HEK293T (cell line): ENCODE data around the gene GNAI1.

Source experiments
- CTCF ChIA-PET: fragments of 350-600 bp; formaldehyde crosslinking; extraction: SDS; loops from one replicate; lab custom pipeline; 2021; ENCODE audit warnings: antibody characterized with exemption, inconsistent platforms; lab: Yijun Ruan, JAX
- POLR2A ChIA-PET: fragments of 350-600 bp; formaldehyde crosslinking; extraction: SDS; loops from one replicate; lab custom pipeline; 2020; ENCODE audit warnings: antibody characterized with exemption, inconsistent platforms; lab: Yijun Ruan, JAX
- DNase-seq: peaks from one replicate; pipeline ENCODE4 v3.0.0; 2012; ENCODE audit warnings: mixed read lengths; ENCODE audit errors: extremely low spot score
- ARNT ChIP-seq: fragments of 450-650 bp; IDR thresholded peaks from 2 replicates; pipeline ENCODE4 v1.6.1; 2017; ENCODE audit warnings: mild to moderate bottlenecking
- BHLHE40 ChIP-seq: fragments of 450-650 bp; IDR thresholded peaks from 2 replicates; pipeline ENCODE4 v1.6.1; 2016; ENCODE audit warnings: mild to moderate bottlenecking, moderate library complexity, borderline replicate concordance
- CTBP1 ChIP-seq: fragments of 450-650 bp; IDR thresholded peaks from 2 replicates; pipeline ENCODE4 v1.6.1; 2016; ENCODE audit warnings: borderline replicate concordance
- ELF4 ChIP-seq: fragments of 450-650 bp; IDR thresholded peaks from 2 replicates; pipeline ENCODE4 v1.6.1; 2017; ENCODE audit warnings: antibody characterized with exemption
- FOXA1 ChIP-seq: fragments of 450-650 bp; IDR thresholded peaks from 2 replicates; pipeline ENCODE4 v1.6.1; 2016; ENCODE audit warnings: mild to moderate bottlenecking
- FOXK2 ChIP-seq: fragments of 450-650 bp; IDR thresholded peaks from 2 replicates; pipeline ENCODE4 v1.6.1; 2016; ENCODE audit warnings: mild to moderate bottlenecking
- FOXM1 ChIP-seq: fragments of 450-650 bp; IDR thresholded peaks from 2 replicates; pipeline ENCODE4 v1.6.1; 2017; ENCODE audit warnings: mild to moderate bottlenecking, borderline replicate concordance
- HDGF ChIP-seq: fragments of 450-650 bp; IDR thresholded peaks from 2 replicates; pipeline ENCODE4 v1.6.1; 2017; ENCODE audit warnings: antibody characterized with exemption, borderline replicate concordance
- L3MBTL2 ChIP-seq: fragments of 450-650 bp; conservative IDR thresholded peaks from 2 replicates; pipeline ENCODE4 v1.6.1; 2016; ENCODE audit warnings: mild to moderate bottlenecking
- LEF1 ChIP-seq: fragments of 450-650 bp; IDR thresholded peaks from 2 replicates; pipeline ENCODE4 v1.6.1; 2017; ENCODE audit warnings: mild to moderate bottlenecking, borderline replicate concordance
- NFRKB ChIP-seq: fragments of 450-650 bp; IDR thresholded peaks from 2 replicates; pipeline ENCODE4 v1.6.1; 2016; ENCODE audit warnings: mild to moderate bottlenecking, moderate library complexity
- PKNOX1 ChIP-seq: fragments of 450-650 bp; IDR thresholded peaks from 2 replicates; pipeline ENCODE4 v1.6.1; 2016
- SP1 ChIP-seq: fragments of 450-650 bp; IDR thresholded peaks from 2 replicates; pipeline ENCODE4 v1.6.1; 2017
- SUZ12 ChIP-seq: fragments of 450-650 bp; IDR thresholded peaks from 2 replicates; pipeline ENCODE4 v1.6.1; 2016; ENCODE audit warnings: mild to moderate bottlenecking
- TARDBP ChIP-seq: fragments of 450-650 bp; IDR thresholded peaks from 2 replicates; pipeline ENCODE4 v1.6.1; 2016
- ZNF384 ChIP-seq: fragments of 450-650 bp; IDR thresholded peaks from 2 replicates; pipeline ENCODE4 v1.6.1; 2016

The GNAI1 gene

GRCh38 chr7:80187727-80188126, 53.1 kb downstream of the GNAI1 start:
- no peak for DNase-seq
- TF ChIP-seq FOXM1 (no peak), FOXA1 (no peak), TARDBP (no peak), ZNF384 (no peak), HDGF (no peak), ARNT (no peak), LEF1 (no peak), CTBP1 (no peak), L3MBTL2 (no peak), ELF4 (no peak), SUZ12 (no peak), BHLHE40 (no peak), NFRKB (no peak), SP1 (no peak), PKNOX1 (no peak), FOXK2 (no peak)
- ChIA-PET POLR2A (no interaction called here), CTCF (no interaction called here)

- ChIA-PET CTCF (no interaction called here), POLR2A (no interaction called here)
- TF ChIP-seq FOXK2 (no peak), HDGF (no peak), ELF4 (no peak), FOXA1 (no peak)
Observed at GRCh38 chr7:80189638-80190037, 55.0 kb downstream of the GNAI1 start.

GRCh38 chr7:80197627-80198026, 63.0 kb downstream of the GNAI1 start:
- ChIA-PET POLR2A (interaction anchor here (1.8 kb wide), 1 partner anchor 63 kb away, joined by 4 read pairs; the partner anchor contains the start of gene GNAI1), CTCF (no interaction called here)
- TF ChIP-seq TARDBP (no peak), NFRKB (no peak), L3MBTL2 (no peak), FOXK2 (no peak), CTBP1 (no peak)
- no peak for DNase-seq

More at GRCh38 chr7:80189638-80190037, 55.0 kb downstream of the GNAI1 start:
- no peak for DNase-seq

GRCh38 chr7:80199051-80199450, 64.4 kb downstream of the GNAI1 start:
- CTCF ChIA-PET, result no interaction called here
- POLR2A ChIA-PET, result interaction anchor here (1.8 kb wide), 1 partner anchor 65 kb away, joined by 4 read pairs; the partner anchor contains the start of gene GNAI1
- DNase-seq, result no peak
- no peak for TF ChIP-seq ARNT
- no peak for TF ChIP-seq ZNF384

GRCh38 chr7:80204454-80204853, 69.8 kb downstream of the GNAI1 start:
- POLR2A ChIA-PET, result no interaction called here
- CTCF ChIA-PET, result no interaction called here
- no peak for DNase-seq
- no peak for TF ChIP-seq ARNT
- no peak for TF ChIP-seq L3MBTL2
- TF ChIP-seq LEF1, result no peak
- no peak for TF ChIP-seq SUZ12
- TF ChIP-seq PKNOX1, result no peak
- no peak for TF ChIP-seq NFRKB
- TF ChIP-seq FOXA1, result no peak
- TF ChIP-seq CTBP1, result no peak
- no peak for TF ChIP-seq HDGF
- no peak for TF ChIP-seq FOXK2
- TF ChIP-seq ZNF384, result no peak
- no peak for TF ChIP-seq FOXM1
- no peak for TF ChIP-seq SP1
- no peak for TF ChIP-seq ELF4
- TF ChIP-seq TARDBP, result no peak

GRCh38 chr7:80204919-80205318, 70.3 kb downstream of the GNAI1 start:
- no peak for TF ChIP-seq PKNOX1
- no peak for TF ChIP-seq ZNF384
- TF ChIP-seq ARNT, result no peak
- TF ChIP-seq BHLHE40, result no peak
- no peak for TF ChIP-seq TARDBP
- TF ChIP-seq HDGF, result no peak
- no peak for TF ChIP-seq LEF1
- no peak for TF ChIP-seq SP1
- no peak for TF ChIP-seq CTBP1
- TF ChIP-seq SUZ12, result no peak
- TF ChIP-seq FOXM1, result no peak
- TF ChIP-seq NFRKB, result no peak
- TF ChIP-seq FOXA1, result no peak
- no peak for TF ChIP-seq L3MBTL2
- TF ChIP-seq FOXK2, result no peak
- no peak for TF ChIP-seq ELF4
- POLR2A ChIA-PET, result no interaction called here
- DNase-seq, result no peak
- CTCF ChIA-PET, result no interaction called here

- no peak for TF ChIP-seq LEF1
- TF ChIP-seq FOXA1, result no peak
- no peak for TF ChIP-seq ARNT
- TF ChIP-seq L3MBTL2, result no peak
- no peak for TF ChIP-seq TARDBP
- no peak for TF ChIP-seq SP1
- TF ChIP-seq FOXK2, result no peak
- TF ChIP-seq BHLHE40, result no peak
- CTCF ChIA-PET, result no interaction called here
- POLR2A ChIA-PET, result no interaction called here
- no peak for DNase-seq
Observed at GRCh38 chr7:80206763-80207162, 72.1 kb downstream of the GNAI1 start.
